SJSA1 (cell line): ENCODE measurements around the gene STAP2. TPM values are rescaled to one million over a fixed set of nuclear protein-coding genes. Genes with fewer than 3 reads are reported as not detected.
"Not testable (repeated sequence)": the region's sequence is repeated elsewhere in the genome, so short reads cannot be mapped to it uniquely, and the experiment has no call there.

Source experiments
- DNase-seq, 2 experiments: peaks; one replicate each; pipeline ENCODE4 v3.0.0-alpha.2; 2015 to 2020; ENCODE audit warnings: low spot score in 2 of 2, low read depth in 1 of 2
- H3K27ac ChIP-seq: fragments of 250-450 bp; sonication (Bioruptor Pico); 2 replicates; pipeline ENCODE4 v1.5.1; 2020; ENCODE audit warnings: mild to moderate bottlenecking, moderate library complexity
- H3K27me3 ChIP-seq: fragments of 250-450 bp; sonication (Bioruptor Pico); replicated peaks from 2 replicates; pipeline ENCODE4 v1.5.1; 2020; ENCODE audit warnings: mild to moderate bottlenecking, moderate library complexity
- H3K36me3 ChIP-seq: fragments of 250-450 bp; sonication (Bioruptor Pico); 2 replicates; pipeline ENCODE4 v1.5.1; 2020; ENCODE audit warnings: mild to moderate bottlenecking
- H3K4me1 ChIP-seq: fragments of 250-450 bp; sonication (Bioruptor Pico); replicated peaks from 2 replicates; pipeline ENCODE4 v1.6.1; 2021; ENCODE audit warnings: mild to moderate bottlenecking
- H3K4me3 ChIP-seq: fragments of 250-450 bp; sonication (Bioruptor Pico); 2 replicates; pipeline ENCODE4 v1.5.1; 2020; ENCODE audit warnings: mild to moderate bottlenecking
- H3K9me3 ChIP-seq: fragments of 250-450 bp; sonication (Bioruptor Pico); replicated peaks from 2 replicates; pipeline ENCODE4 v1.5.1; 2020; ENCODE audit warnings: mild to moderate bottlenecking
- total RNA-seq: library from RNA; depleted of rRNA; stranded (reverse); fragments of >200 nt; shearing (Covaris generic); gene quantifications from 2 replicates; pipeline ENCODE4 v1.2.3, GENCODE V29; 2014; rRNA removed

Gene STAP2
- total RNA-seq, 1 experiment from 2014 or later, result 3.1 TPM

GRCh38 chr19:4278419-4279266, 60.0 kb downstream of the STAP2 start, which contains the start of gene SHD:
TSS of gene SHD (plus strand) at chr19:4279266. CDS start at chr19:4280064, 798 bp downstream.
- no peak for DNase-seq
- Histone ChIP-seq H3K27me3 (peaks cover 55% of the 10 kb centered on the region), H3K36me3 (no peaks in the 10 kb centered on the region), H3K27ac (no peak within 1 kb of the TSS), H3K4me3 (no peak within 1 kb of the TSS), H3K4me1 (no peaks in the 10 kb centered on the region), H3K9me3 (no peaks in the 10 kb centered on the region)

GRCh38 chr19:4278010-4278409, 60.6 kb downstream of the STAP2 start:
- DNase-seq, result no peak
- no peaks in the 10 kb centered on the region for H3K36me3 ChIP-seq
- H3K4me3 ChIP-seq, result no peak overlapping the region
- peaks cover 50% of the 10 kb centered on the region for H3K27me3 ChIP-seq
- H3K27ac ChIP-seq, result no peak overlapping the region
- no peaks in the 10 kb centered on the region for H3K9me3 ChIP-seq
- H3K4me1 ChIP-seq, result no peaks in the 10 kb centered on the region

GRCh38 chr19:4277191-4277696, 61.4 kb downstream of the STAP2 start:
- Histone ChIP-seq H3K4me1 (no peaks in the 10 kb centered on the region), H3K27ac (no peak overlapping the region), H3K27me3 (peaks cover 43% of the 10 kb centered on the region), H3K4me3 (no peak overlapping the region), H3K36me3 (no peaks in the 10 kb centered on the region), H3K9me3 (no peaks in the 10 kb centered on the region)
- no peak for DNase-seq

- not testable (repeated sequence) for DNase-seq, H3K9me3 ChIP-seq, H3K36me3 ChIP-seq
Observed at GRCh38 chr19:4274321-4274686, 64.3 kb downstream of the STAP2 start.

More at GRCh38 chr19:4274321-4274686, 64.3 kb downstream of the STAP2 start:
- not testable (repeated sequence) for H3K4me1 ChIP-seq, H3K4me3 ChIP-seq, H3K27ac ChIP-seq
- peaks cover 16% of the 10 kb centered on the region for H3K27me3 ChIP-seq

Other genes starting within 250 kb of the STAP2 start
- gene MAP2K2, start 214.7 kb downstream of the STAP2 start, total RNA-seq, result 182 and 188 TPM in 2 replicates
- gene CREB3L3, start 185.2 kb downstream of the STAP2 start, total RNA-seq, result not detected in 2 replicates
- 18.4 and 25.9 TPM in 2 replicates for gene SIRT6, start 156.3 kb downstream of the STAP2 start, total RNA-seq
- 0.05 and 0.09 TPM in 2 replicates for gene ANKRD24, start 156.1 kb downstream of the STAP2 start, total RNA-seq
- not detected in 2 replicates for gene EBI3, start 109.3 kb downstream of the STAP2 start, total RNA-seq
- 20.2 and 24.1 TPM in 2 replicates for gene YJU2, start 91.7 kb downstream of the STAP2 start, total RNA-seq
- not detected in 2 replicates for gene SHD, start 59.6 kb downstream of the STAP2 start, total RNA-seq
- gene TMIGD2, start 36.4 kb downstream of the STAP2 start, total RNA-seq, result not detected in 2 replicates
- gene FSD1, start 34.2 kb downstream of the STAP2 start, total RNA-seq, result 4.5 and 6.9 TPM in 2 replicates
- 4.6 and 6.5 TPM in 2 replicates for gene MPND, start 4.7 kb upstream of the STAP2 start, total RNA-seq
- 60.5 and 79.7 TPM in 2 replicates for gene SH3GL1, start 61.7 kb upstream of the STAP2 start, total RNA-seq
- 36.4 and 70.3 TPM in 2 replicates for gene CHAF1A, start 63.8 kb upstream of the STAP2 start, total RNA-seq
- 39.3 and 66.8 TPM in 2 replicates for gene UBXN6, start 119.0 kb upstream of the STAP2 start, total RNA-seq
- 58.7 and 71.4 TPM in 2 replicates for gene HDGFL2, start 133.5 kb upstream of the STAP2 start, total RNA-seq
- not detected in 2 replicates for gene PLIN4, start 179.7 kb upstream of the STAP2 start, total RNA-seq
- not detected in 2 replicates for gene PLIN5, start 196.4 kb upstream of the STAP2 start, total RNA-seq
- not detected in 2 replicates for gene LRG1, start 201.2 kb upstream of the STAP2 start, total RNA-seq
- 0.08 TPM in 1 of 2 replicates, not detected in the other for gene SEMA6B, start 220.9 kb upstream of the STAP2 start, total RNA-seq